ENCODE results near the gene CEP250. TPM values are rescaled to one million over a fixed set of nuclear protein-coding genes. Genes with fewer than 3 reads are reported as not detected.

The CEP250 gene
- total RNA-seq, 1 experiment from 2014 or later = 42.3 TPM

GRCh38 chr20:35561268-35561667 lies 105.9 kb downstream of the CEP250 start:
- Histone ChIP-seq H3K27ac (ENCODE audit: low read depth, low read length) (no peak overlapping the region), H3K79me2 (ENCODE audit: insufficient read depth, low read length) (no peaks in the 10 kb centered on the region), H3K36me3 (ENCODE audit: control insufficient read depth in 1 of 2, insufficient read depth in 2 of 2, low read length in 2 of 2) (peaks cover 8 to 16% of the 10 kb centered on the region in 2 experiments; a peak in 1 of 4 replicates), H4K20me1 (ENCODE audit: insufficient read depth) (no peaks in the 10 kb centered on the region), H3K4me2 (ENCODE audit: low read length) (no peak overlapping the region), H3K4me1 (ENCODE audit: control insufficient read depth in 1 of 2, insufficient read depth in 2 of 2, low read length in 2 of 2) (no peaks in the 10 kb centered on the region; a peak in 1 of 4 replicates), H3K9me2 (ENCODE audit: insufficient read depth) (no peaks in the 10 kb centered on the region), H3K27me3 (ENCODE audit: insufficient read depth, low read length) (no peaks in the 10 kb centered on the region), H3K9ac (ENCODE audit: low read length) (no peak overlapping the region), H2AFZ (ENCODE audit: low read depth, low read length, poor library complexity, severe bottlenecking) (no peak overlapping the region), H3K4me3 (replicated peaks in 1 of 2; ENCODE audit: low read depth in 1 of 2, low read length in 2 of 2) (no peak overlapping the region), H3K9me3 (ENCODE audit: control insufficient read depth in 1 of 2, insufficient read depth in 1 of 2, low read depth in 1 of 2, low read length in 2 of 2) (no peaks in the 10 kb centered on the region)
- ChIA-PET RAD21 (ENCODE audit: low non-redundant PET in 1 of 2, low total read pairs in 2 of 2, uncharacterized antibody in 2 of 2, unreplicated experiment in 2 of 2) (no interaction called here), POLR2A (no interaction called here), CTCF (no interaction called here)
- BruUV-seq (replicated peaks) = no TSS peak
- ATAC-seq (peak; percentile 79), DNase-seq (ENCODE audit: low read depth, low spot score) (no peak)
- intact Hi-C loops (cut with micrococcal nuclease) = no loop called here
- TF ChIP-seq ZNF274 (IDR thresholded peaks at IDR 0.05; ENCODE audit: low read depth, low read length) (no peak), ZBTB33 (IDR thresholded peaks at IDR 0.05; ENCODE audit: extremely low read depth, insufficient replicate concordance, low read length) (no peak), SIN3A (IDR thresholded peaks at IDR 0.05; ENCODE audit: low read depth) (no peak), CEBPB (IDR thresholded peaks at IDR 0.05; ENCODE audit: low read depth) (no peak), SP1 (IDR thresholded peaks at IDR 0.05; ENCODE audit: low read depth) (no peak), RAD21 (IDR thresholded peaks at IDR 0.05; ENCODE audit: low read depth) (peak; percentile 45; the same call in 1 of the 2 replicates), CTCF (IDR thresholded peaks at IDR 0.05 in 2 of 3, conservative IDR thresholded peaks at IDR 0.05 in 1 of 3; ENCODE audit: borderline replicate concordance in 1 of 3, insufficient read depth in 1 of 3, low read depth in 2 of 3, low read length in 2 of 3) (peak in 2 of 3 experiments; percentile 15 to 34; a peak in 2 of 6 replicates), TCF7L2 (IDR thresholded peaks at IDR 0.05; ENCODE audit: borderline replicate concordance, extremely low read depth, insufficient read depth, insufficient read length) (no peak), ZFX (IDR thresholded peaks at IDR 0.05) (no peak)

All from HCT116 (cell line).